ENCODE results near the gene GYPC. TPM values are rescaled to one million over a fixed set of nuclear protein-coding genes. Genes with fewer than 3 reads are reported as not detected.
A peak's percentile ranks its signal among the peaks of the same experiment; 100 is the strongest.
"Not testable (repeated sequence)": the region's sequence is repeated elsewhere in the genome, so short reads cannot be mapped to it uniquely, and the experiment has no call there.

Gene GYPC
- polyA plus RNA-seq, 3 donors = 44.1 to 343 (median 312) TPM

DNA sequence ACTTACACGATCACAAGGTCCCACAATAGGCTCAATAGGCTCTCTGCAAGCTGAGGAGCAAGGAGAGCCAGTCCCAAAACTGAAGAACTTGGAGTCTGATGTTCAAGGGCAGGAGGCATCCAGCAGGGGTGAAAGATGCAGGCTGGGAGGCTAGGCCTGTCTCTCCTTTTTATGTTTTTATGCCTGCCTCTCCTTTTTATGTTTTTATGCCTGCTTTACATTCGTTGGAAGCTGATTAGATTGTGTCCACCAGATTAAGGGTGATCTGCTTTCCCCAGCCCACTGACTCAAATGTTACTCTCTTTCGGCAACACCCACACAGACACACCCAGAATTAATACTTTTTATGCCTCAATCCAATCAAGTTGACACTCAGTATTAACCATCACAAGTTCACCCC is 9.9 kb upstream of the GYPC start:
- H3K27ac ChIP-seq (ENCODE audit: low read depth, low read length) = no peak overlapping the region
- WGBS, 3 donors = 78 to 93% (median 91%) methylated on average over 3 of the region's 3 CpGs

GRCh38 chr2:126647714-126648344 is 8.1 kb upstream of the GYPC start:
- H3K27ac ChIP-seq (ENCODE audit: low read depth, low read length) = not testable (repeated sequence)
- 83 to 94% (median 92%) methylated on average over 1 of the region's 1 CpG for WGBS, 3 donors

DNA sequence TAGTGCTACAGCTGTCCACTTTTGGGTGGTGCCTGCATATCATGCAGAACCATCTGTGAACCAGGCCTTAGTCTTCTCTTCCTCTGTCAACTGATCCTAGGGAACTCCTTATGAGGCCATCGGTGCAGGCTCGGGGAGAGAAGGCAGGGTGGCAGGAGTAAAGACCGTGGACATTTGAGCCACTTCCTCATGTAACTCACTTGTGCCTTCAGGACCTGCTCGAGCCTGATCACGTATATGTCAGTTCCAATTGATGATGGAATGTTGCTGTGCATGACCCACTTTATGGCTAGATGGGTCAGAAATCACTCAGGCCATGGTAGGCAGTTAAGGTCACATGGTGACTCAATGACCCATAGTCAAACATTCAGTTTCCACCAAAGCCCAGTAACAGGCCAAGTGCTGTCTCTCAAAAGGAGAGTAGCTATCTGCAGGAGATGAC is 7.6 kb upstream of the GYPC start:
- not testable (repeated sequence) for H3K27ac ChIP-seq (ENCODE audit: low read depth, low read length)
- WGBS, 3 donors = 83 to 89% (median 88%) methylated on average over 5 of the region's 5 CpGs

GRCh38 chr2:126649101-126649500 is 6.9 kb upstream of the GYPC start:
- WGBS, 3 donors = 97 to 100% (median 98%) methylated on average over 1 of the region's 1 CpG
- H3K27ac ChIP-seq (ENCODE audit: low read depth, low read length) = no peak overlapping the region

DNA sequence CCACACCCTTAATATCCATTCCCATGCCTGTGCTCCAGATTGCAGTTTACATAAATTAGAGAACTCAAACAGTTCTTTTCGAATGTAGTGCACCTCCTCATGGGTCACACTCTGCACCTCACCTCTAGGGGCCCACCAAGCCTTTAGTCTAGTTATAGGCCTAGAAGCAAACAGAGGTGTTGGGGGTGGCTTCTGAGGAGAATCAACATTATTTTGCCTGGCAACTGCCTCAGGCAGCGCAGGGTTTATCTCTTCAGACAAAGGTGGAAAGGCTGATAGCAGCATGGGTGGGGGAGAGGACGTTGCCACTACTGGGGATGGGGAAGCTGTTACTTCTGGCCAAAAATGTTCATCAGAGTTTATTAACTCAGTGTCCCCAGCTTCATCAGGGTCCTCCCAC is 5.0 kb upstream of the GYPC start:
- WGBS, 3 donors = 67 to 84% (median 78%) methylated on average over 3 of the region's 3 CpGs
- H3K27ac ChIP-seq (ENCODE audit: low read depth, low read length) = no peak overlapping the region

DNA sequence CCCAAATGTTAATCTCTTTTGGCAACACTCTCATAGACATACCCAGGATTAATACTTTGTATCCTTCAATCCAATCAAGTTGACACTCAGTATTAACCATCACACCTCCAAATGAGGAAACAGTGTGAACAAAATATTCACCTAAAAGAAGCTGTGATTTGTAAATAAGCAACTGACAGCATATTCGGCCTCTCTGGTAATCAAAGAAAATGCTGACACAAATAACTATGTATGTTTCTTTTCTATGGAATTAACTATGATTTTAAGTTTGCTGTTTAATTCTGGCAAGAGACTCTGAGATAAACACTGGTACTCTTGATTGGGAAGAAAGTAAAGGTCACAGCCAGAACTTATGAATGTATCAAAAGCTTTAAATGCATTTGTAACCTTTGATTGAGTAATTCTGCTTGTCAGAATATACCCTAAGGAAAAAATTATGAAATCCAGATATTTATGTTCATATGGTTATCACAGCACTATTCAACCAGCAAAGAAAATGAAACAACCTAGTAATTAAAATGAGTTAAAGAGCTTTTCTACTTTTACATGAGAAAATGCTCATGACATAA is 3.6 kb upstream of the GYPC start:
- no peak overlapping the region for H3K27ac ChIP-seq (ENCODE audit: low read depth, low read length)
- 52 to 69% (median 69%) methylated on average over 1 of the region's 1 CpG for WGBS, 3 donors

GRCh38 chr2:126653109-126653508 is 2.8 kb upstream of the GYPC start:
- H3K27ac ChIP-seq (ENCODE audit: low read depth, low read length) = no peak overlapping the region
- WGBS, 3 donors = 83 to 85% (median 84%) methylated on average over 4 of the region's 4 CpGs

GRCh38 chr2:126653761-126654160 is 2.2 kb upstream of the GYPC start:
- no peak overlapping the region for H3K27ac ChIP-seq (ENCODE audit: low read depth, low read length)
- WGBS, 3 donors = 89 to 91% (median 89%) methylated on average over 4 of the region's 4 CpGs

DNA sequence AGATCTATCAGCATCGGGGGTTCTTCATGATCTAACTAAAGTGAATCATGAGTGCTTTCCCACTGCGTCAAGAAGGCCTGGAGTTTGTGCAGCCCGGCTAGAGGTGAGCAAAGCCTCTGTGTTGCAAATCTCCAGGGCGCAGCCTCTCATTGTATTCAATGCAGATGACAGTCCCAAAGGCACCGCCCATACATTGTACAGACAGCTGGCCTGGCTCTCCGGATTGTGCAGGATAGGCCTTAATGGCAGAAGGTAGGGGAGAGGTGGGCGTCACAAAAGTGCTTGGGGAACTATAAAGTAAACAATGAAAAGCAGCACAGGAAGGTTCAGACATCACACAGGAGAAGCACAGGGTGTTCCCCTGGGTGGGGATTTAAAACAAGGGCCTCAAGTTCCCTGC is 907 bp upstream of the GYPC start:
- H3K27ac ChIP-seq (ENCODE audit: low read depth, low read length) = no peak overlapping the region
- WGBS, 3 donors = 58 to 82% (median 61%) methylated on average over 7 of the region's 7 CpGs

DNA sequence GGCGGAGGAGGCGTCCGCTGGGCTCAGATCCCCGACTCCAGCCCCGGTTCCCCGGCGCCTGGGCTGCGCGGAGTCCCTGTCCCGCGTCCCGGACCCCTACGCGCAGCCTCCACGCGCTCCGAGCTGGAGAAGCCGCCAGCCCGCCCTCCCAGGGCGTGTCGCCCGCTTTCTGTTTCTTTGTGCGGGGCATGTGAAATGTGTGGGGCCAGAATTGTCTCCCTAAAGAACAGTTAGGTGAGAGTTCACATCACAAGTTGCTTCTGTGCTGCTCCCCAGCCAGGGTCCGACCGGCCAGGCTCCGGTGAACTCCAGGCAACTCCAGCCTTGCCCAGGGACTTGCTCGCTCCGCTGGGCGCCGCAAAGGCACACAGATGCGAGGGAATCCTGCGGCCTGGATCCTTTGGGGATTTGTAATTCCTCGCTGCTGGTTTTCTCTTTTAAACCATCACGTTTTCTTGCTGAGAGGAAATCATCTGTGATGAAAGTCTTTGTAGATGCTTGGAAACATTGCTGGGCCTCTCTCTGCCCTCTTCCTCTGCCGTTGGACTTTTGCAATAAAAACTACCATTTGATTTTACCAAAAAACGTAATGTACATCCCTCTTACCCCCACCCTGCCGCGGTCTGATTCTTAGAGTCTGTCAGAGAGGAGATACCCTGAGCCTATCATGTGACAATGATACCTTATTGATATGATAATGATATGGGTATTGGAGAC is 631 bp downstream of the GYPC start:
- peak overlapping the region; percentile 68 for H3K27ac ChIP-seq (ENCODE audit: low read depth, low read length)
- WGBS, 3 donors = 0 to 5% (median 1%) methylated on average over 31 to 38 of the region's 38 CpGs

DNA sequence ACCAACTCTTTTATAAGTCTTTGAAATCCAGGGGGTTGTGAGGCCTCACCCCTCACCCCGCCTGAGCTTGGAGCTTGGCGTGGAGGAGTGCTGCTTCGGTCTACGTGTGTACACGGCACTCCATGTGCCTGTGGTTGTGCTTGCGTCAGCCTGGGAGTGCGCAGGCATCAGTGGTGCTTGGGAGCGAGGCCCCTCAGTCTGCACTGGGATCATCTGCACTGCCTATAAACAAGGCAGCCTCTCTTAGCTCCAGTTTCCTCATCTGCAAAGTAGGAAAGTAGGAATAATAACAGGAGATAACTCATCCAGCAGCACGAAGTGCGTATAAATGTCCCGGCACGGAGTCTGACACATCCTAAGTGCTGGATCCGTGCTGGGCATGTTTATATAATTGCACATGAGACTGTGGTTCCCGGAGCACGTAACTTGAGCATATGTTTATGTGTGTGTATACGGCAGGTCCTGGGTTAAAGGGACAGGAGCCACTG is 1.2 kb downstream of the GYPC start:
- H3K27ac ChIP-seq (ENCODE audit: low read depth, low read length) = peak overlapping the region; percentile 68
- WGBS, 3 donors = 6 to 44% (median 6%) methylated on average over 16 of the region's 16 CpGs

DNA sequence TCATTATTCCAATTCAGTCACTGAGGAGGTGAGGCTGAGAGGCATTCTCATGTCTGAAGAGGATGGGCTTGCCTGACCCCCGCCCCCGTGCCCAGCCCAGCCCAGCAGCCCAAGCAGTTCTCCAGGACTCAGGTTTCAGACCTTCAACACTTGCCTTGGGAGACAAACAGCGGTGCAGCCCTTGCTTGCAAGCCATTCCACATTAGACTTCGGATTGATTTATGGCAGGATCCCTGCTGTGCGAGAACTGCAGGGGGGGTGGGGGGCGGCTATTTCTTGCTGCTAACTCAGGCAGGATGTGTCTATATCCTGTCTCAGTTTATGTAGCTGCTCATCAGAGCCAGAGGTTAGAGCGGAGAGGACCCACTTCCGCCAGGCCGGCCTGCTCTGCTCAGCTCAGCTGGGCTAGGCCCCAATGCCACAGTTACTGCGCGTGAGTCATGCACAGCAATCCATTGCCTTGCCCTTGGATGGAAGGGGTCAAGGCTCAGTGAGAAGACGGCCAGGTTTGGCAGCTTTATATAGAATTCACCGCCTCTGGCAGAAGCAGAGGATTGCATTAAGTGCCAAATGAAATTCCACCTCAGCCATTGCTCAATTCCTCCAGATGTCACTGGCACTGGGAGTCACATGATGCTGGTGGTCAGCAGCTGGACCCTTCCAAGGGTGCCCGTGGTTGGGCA is 1.8 kb downstream of the GYPC start:
- H3K27ac ChIP-seq (ENCODE audit: low read depth, low read length) = peak overlapping the region; percentile 67
- 2 to 20% (median 3%) methylated on average over 14 of the region's 14 CpGs for WGBS, 3 donors

DNA sequence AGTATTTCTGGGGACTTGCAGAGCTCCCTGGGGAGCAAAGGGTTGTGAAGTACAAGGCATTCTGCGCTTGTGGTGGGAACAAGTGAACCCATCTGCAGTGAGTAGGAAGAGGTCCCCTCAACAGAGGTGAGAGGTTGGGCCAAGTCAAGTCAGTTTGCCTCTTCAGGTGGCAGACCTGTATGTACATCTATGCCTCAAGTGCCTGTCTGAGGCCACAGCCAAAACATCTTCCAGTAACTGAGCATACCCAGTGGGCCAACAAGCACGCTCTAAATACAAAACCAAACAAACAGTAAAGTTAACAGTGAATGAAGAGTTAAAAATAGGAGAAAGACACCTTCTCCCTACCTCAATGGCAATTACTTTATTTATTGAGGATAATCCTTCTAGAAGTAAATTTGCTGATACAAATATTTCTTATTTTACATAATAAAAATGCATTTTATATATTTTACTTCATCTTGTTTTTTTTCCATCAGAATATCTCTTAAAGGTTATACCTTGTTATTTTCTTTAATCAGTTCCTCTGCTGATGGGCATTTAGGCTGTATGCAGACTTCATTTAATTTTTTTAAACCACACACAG is 2.5 kb downstream of the GYPC start:
- peak overlapping the region; percentile 67 for H3K27ac ChIP-seq (ENCODE audit: low read depth, low read length)
- 34 to 68% (median 52%) methylated on average over 2 of the region's 2 CpGs for WGBS, 3 donors

DNA sequence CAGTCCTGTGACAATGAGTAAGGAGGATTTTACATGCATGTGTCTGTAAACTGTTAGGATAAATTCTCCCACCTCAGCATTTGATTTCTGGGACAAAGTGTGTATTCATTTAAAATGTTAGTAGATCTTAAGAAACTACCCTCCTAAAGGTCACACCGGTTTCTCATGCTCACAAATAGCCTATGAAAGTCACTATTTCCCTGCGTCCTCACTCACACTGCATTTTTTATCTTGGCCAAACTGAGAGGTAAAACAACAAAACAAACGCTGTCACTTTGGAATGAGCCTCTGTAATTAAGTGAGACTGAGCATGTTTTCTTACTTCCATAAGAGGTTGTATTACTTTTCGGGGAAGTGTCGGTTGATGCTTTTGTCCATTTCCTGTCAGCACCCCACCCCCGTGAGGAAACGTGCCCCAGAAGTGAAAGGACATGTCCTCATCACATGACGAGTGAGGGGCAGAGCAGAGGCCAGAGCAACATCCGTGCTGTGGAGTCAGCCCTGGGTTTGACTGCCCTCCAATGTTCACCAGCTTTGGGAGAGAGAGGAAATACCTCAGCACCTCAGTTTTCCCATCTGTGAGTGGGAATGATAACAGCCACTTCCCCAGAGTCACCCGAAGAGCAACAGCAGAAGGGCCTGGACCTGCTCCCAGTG is 3.1 kb downstream of the GYPC start:
- peak overlapping the region; percentile 19 for H3K27ac ChIP-seq (ENCODE audit: low read depth, low read length)
- WGBS, 3 donors = 6 to 21% (median 6%) methylated on average over 10 of the region's 10 CpGs

DNA sequence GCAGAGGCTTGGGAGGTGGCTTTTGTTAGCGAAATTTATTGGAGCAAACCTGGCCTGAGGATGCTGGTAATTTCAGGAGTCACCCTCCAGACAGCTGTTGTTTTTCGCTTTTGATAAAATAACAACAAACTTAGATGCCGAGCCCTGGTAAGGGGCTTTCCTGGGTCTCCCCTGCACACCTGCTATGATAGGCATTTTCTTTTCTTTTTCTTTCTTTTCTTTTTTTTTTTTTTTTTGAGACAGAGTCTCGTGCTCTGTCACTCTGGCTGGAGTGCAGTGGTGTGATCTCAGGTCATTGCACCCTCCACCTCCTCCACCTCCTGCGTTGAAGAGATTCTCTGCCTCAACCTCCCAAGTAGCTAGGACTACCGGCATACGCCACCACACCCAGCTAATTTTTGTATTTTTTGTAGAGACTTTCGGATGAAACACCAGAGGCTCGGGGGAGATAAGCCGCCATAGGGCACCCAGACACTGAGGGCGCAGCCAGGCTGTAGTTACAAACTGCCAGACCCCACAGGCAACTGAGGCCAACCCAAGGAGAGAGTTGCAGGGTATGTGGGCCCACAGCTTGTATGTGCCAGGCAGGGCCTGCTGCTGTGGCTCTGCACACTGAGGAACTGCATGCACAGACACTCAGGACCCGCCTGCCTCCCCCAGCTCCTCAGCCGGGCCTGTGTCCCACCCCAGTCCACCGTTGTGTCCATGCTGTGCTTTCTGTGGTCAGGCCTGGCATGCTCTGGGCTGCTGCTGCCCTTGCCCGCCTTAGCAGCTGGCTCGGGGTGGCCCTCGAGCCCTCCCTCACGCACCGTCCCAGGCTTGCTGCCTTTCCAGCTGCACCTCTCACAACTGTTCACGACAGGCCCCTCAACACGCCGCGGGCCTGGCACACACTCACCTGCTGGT is 3.9 kb downstream of the GYPC start:
- H3K27ac ChIP-seq (ENCODE audit: low read depth, low read length) = peak overlapping the region; percentile 19
- 83 to 85% (median 84%) methylated on average over 23 of the region's 23 CpGs for WGBS, 3 donors

DNA sequence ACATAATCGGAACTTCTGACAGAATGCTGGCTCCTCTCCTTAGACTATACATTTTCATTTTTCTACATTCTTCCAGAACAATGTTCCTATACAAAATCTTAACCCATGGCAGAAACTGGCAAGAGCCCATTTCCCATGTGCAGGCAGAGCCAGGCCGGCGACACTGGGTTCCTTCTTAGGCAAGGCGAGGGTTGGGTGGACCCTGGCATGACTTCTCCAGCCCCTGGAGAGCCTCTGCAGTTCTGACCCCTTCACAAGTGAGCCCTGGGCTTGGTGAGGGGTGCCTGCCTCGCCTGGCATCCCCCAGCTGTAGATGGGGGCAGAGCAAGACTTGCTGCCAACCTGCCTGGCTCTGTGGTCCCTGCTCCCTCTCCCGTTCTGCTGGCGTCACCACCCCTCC is 5.0 kb downstream of the GYPC start:
- WGBS, 3 donors = 53 to 82% (median 60%) methylated on average over 7 of the region's 7 CpGs
- no peak overlapping the region for H3K27ac ChIP-seq (ENCODE audit: low read depth, low read length)

Data from adipose tissue (tissue), 3 donors.